HG02938 (cell line): ENCODE results near the gene HECTD1.
"Not testable (repeated sequence)": the region's sequence is repeated elsewhere in the genome, so short reads cannot be mapped to it uniquely, and the experiment has no call there.

Experiments used
- ATAC-seq: cut with Tn5 transposase; IDR thresholded peaks from one replicate; pipeline ENCODE4 v1.9.1; 2021; ENCODE audit warnings: mild to moderate bottlenecking, moderate library complexity; ENCODE audit not compliant: unreplicated experiment

The HECTD1 gene

GRCh38 chr14:31096255-31096654 is 111.3 kb downstream of the HECTD1 start:
- no peak for ATAC-seq

GRCh38 chr14:31095817-31096216 is 111.8 kb downstream of the HECTD1 start:
- not testable (repeated sequence) for ATAC-seq

DNA sequence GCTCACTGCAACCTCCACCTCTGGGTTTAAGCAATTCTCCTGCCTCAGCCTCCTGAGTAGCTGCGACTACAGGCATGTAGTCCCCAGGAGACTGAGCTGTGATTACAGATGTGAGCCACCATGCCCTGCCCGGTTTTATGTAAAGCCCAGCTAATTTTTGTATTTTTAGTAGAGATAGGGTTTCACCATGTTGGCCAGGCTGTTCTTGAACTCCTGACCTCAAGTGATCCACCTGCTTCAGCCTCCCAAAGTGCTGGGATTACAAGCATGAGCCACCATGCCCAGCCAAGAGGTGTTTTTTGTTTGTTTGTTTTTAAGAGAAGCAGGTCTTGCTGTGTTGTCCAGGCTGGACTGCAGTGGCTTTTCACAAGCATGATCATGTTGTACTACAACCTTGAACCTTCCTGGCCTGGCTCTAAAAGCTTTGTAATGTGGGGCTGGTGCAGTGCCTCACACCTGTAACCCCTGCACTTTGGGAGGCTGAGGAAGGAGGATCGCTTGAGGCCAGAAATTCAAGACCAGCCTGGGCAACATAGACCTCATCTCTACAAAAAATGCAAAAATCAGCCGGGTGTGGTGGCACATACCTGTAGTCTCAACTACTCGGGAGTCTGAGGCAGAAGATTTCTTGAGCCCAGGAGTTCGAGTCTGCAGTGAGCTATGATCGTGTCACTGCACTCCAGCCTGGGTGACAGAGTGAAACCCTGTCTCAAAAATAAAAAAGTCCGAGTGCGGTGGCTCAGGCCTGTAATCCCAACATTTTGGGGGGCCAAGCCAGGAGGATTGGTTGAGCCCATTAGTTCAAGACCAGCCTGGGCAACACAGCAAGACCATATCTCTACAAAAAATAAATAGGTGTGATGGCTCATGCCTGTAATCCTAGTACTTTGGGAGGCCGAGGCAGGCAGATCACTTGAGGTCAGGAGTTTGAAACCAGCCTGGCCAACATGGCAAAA is 113.4 kb downstream of the HECTD1 start:
- not testable (repeated sequence) for ATAC-seq

DNA sequence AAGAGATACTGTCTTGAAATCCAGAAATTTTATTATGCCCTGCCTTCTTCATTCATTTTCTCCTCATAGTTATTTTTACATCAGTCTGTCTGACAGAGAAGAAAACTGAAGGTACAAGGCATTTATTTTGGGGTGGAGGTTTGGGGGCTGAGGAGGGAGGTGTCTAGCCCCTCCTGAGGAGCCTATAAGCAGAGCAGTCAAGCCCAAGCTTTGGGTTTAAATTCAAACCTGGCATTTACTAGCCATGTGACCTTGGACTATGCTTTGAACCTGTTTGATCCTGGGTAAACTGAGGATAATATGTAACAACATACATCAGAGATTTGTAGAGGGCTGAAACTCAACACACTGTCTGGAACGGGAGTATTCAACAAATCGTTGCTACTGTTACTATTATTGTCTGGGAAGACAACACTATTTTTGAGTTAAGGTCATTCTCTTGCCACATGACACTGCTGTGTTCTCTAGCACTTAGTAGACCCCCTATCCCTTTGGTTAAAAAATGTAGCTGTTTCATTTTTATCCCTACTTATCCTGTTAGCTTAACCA is 115.4 kb downstream of the HECTD1 start:
- no peak for ATAC-seq

- no peak for ATAC-seq
Measured at GRCh38 chr14:31090883-31091764, 116.5 kb downstream of the HECTD1 start.

- ATAC-seq, result not testable (repeated sequence)
Measured at GRCh38 chr14:31086466-31086865, 121.1 kb downstream of the HECTD1 start.

DNA sequence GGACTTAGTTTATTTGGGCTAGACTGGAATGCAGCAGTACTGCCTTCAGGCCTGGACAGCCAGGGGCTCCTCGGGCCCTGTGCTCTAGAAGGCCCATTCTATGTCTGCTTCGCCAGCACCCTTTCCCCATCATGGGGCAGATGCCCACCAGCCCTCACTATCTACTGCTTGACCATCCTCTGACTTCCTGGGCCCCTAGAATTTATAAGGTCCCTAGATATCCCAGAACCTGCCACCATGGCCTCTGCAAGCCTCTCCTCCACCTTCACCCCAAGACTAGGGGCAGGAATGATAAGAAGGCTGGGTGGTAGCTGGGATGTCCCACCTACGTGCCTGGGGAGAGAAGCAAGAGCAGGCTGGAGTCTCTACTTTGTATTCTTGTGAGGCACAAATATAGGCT is 122.6 kb downstream of the HECTD1 start:
- ATAC-seq, result no peak

GRCh38 chr14:31084385-31084784 is 123.2 kb downstream of the HECTD1 start:
- peak; percentile 79 for ATAC-seq

GRCh38 chr14:31083781-31084180 is 123.8 kb downstream of the HECTD1 start:
- ATAC-seq, result no peak

GRCh38 chr14:31080484-31080883 is 127.1 kb downstream of the HECTD1 start:
- ATAC-seq, result no peak

DNA sequence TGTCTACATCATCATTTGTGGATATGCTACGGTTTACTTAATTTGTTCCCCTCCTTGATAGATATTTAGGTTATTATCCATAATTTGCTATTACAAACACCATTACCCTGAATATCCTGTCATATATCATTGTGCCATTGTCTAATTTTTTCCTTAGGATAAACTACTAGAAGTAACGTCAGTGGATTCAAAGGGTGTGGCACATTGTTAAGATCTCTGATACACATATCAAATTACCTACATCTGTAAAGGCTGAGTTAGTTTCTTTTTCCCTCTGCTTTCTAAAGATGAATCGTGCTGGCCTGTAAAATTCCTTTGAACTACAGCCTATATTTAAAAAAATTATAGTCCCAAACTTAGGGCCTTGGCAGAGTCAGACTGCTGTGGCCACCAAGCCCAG is 127.5 kb downstream of the HECTD1 start:
- no peak for ATAC-seq

GRCh38 chr14:31078766-31079165 is 128.8 kb downstream of the HECTD1 start:
- no peak for ATAC-seq

GRCh38 chr14:31075144-31075543 is 132.4 kb downstream of the HECTD1 start:
- no peak for ATAC-seq

DNA sequence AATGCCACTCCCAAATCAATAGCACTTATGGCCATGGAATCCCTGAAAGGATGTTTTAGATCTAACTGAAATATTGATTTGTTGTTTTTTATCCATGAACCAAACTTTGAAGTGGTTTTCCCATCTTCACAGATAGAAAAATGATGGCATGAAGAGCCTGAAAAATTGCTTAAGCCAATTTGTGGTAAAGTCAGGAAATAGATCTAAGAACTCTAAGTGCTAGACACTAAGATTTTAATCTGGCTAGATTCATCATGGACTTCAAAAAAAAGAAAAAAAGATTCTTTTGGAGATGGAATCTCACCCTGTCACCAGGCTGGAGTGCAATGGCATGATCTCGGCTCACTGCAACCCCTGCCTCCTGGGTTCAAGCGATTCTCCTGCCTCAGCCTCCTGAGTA is 136.4 kb downstream of the HECTD1 start:
- no peak for ATAC-seq

- ATAC-seq, result no peak
Measured at GRCh38 chr14:31070431-31070830, 137.2 kb downstream of the HECTD1 start.

DNA sequence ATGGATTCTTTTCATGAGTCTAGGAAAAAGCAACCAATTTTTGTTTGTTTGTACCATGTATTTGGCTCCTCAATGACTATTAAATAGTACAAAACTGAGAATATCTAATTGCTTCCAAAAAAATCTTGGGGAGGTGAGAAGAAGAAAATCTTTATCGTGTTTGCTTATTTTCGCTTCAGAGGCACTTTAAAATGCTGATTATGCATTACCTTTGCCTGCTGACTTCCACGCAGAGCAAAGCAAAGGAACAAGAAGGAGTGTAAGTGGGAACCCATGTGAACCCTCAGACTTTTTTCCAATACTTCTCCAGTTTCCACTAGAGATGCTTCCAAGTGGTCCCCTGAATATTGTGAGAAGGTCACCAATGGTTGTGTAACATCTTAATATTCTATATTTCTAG is 138.2 kb downstream of the HECTD1 start:
- no peak for ATAC-seq

DNA sequence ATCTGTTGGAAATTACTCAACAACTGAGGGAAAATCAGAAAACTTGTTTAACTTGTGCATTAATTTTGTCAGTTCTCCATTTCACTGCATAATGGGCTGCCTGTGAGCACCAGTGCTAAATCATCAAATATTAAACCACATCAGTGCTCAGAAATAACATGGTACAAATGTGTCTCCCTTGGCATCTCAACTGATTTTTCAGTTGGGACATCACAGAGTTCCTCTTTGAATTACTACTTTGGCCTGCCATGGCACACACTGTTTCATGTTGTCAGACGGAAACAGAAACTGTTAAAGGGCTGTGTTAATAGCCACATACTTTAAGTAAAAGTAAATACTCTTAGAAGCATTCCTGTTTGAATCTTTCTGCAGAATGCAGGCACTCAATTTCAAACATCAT is 139.4 kb downstream of the HECTD1 start:
- ATAC-seq, result no peak

- ATAC-seq, result not testable (repeated sequence)
Measured at GRCh38 chr14:31062908-31063307, 144.7 kb downstream of the HECTD1 start.

DNA sequence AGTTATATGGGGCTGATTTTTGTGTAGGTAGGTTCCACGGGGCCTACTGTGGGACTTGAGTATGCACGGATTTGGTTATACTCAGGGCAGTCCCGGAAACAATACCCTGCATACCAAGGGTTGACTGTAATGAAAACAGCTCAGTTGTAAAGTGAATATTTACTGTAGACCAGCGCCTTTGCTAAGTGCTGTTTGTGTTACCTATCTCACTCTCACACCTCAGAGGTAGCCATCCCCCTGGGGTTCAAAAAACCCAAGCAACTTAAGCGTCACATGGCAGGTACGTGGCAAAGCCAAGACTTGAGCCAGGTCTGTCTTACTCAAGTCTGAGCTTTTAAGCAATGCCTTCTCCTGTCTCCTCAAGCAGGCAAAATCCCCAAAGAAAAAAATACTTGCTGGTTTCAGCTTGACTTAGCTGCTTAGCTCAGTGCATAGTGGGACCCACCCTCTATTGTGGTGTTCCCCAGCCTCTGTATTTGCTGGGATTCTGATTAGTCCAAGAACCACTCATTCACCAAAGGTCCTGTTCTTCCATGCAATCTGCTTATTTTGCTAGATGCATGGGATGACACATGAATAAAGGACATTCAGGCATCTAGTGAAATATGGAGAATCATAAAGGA is 147.2 kb downstream of the HECTD1 start:
- no peak for ATAC-seq

GRCh38 chr14:31059152-31059924 is 148.3 kb downstream of the HECTD1 start:
- no peak for ATAC-seq
